GM12878 (cell line): Measurements from ENCODE around the gene PNMA1. TPM values are rescaled to one million over a fixed set of nuclear protein-coding genes. Genes with fewer than 3 reads are reported as not detected.
A peak's percentile ranks its signal among the peaks of the same experiment; 100 is the strongest.

Experiments
- ATAC-seq: fragments of 200-7000 bp; cut with Tn5 transposase; 3 replicates; pipeline ENCODE4 v1.9.1; 2020; ENCODE audit warnings: mild to moderate bottlenecking, moderate library complexity
- BruUV-seq: library from RNA; stranded (reverse); fragments of 400-500 nt; replicated peaks from 2 replicates; lab custom pipeline; 2021; lab: Mats Ljungman, UMichigan
- CTCF ChIA-PET: fragments of 300-600 bp; sonication (Branson Sonifier 250); formaldehyde crosslinking; extraction: SDS; loops from one replicate; lab custom pipeline; 2021; ENCODE audit warnings: inconsistent platforms; lab: Yijun Ruan, JAX
- POLR2A ChIA-PET: fragments of 350-600 bp; formaldehyde crosslinking; extraction: SDS; loops from one replicate; lab custom pipeline; 2021; ENCODE audit warnings: inconsistent platforms; lab: Charles Lee
- RAD21 ChIA-PET: fragments of 300-600 bp; sonication (Branson Sonifier 250); formaldehyde crosslinking; loops from one replicate; lab custom pipeline; 2023; ENCODE audit warnings: antibody characterized with exemption; ENCODE audit not compliant: unreplicated experiment; lab: Charles Lee
- SMC1A ChIA-PET: fragments of 300-600 bp; sonication (Branson Sonifier 250); formaldehyde crosslinking; loops from one replicate; lab custom pipeline; 2023; ENCODE audit not compliant: unreplicated experiment, uncharacterized antibody; lab: Charles Lee
- DNase-seq: peaks from one replicate; pipeline ENCODE4 v3.0.0-alpha.2; 2011; ENCODE audit warnings: low read depth, low spot score
- FAIRE-seq: peaks from 3 replicates; lab custom pipeline; 2011; peaks lifted over from hg19 to GRCh38; lab: Jason Lieb, UNC
- H2AFZ ChIP-seq: 2 replicates; pipeline ENCODE4 v1.6.0; 2011; ENCODE audit warnings: low read depth, low read length, control low read depth; ENCODE audit not compliant: control insufficient read depth
- H3K27ac ChIP-seq: 2 replicates; pipeline ENCODE4 v1.5.1; 2011; ENCODE audit warnings: control low read depth; ENCODE audit not compliant: control insufficient read depth, insufficient read depth
- H3K27me3 ChIP-seq, 2 experiments: replicated peaks in 1 of 2; 2 replicates each; pipeline versions ENCODE4 v1.6.0 to v1.6.1; 2011; ENCODE audit warnings: low read length in 1 of 2; ENCODE audit not compliant: control insufficient read depth in 2 of 2, insufficient read depth in 2 of 2
- H3K36me3 ChIP-seq, 2 experiments: 2 replicates each; pipeline ENCODE4 v1.5.1; 2011; ENCODE audit warnings: low read length in 1 of 2; ENCODE audit not compliant: control insufficient read depth in 2 of 2, insufficient read depth in 2 of 2
- H3K4me1 ChIP-seq: 2 replicates; pipeline ENCODE4 v1.6.1; 2011; ENCODE audit warnings: mild to moderate bottlenecking, low read length, moderate library complexity, mixed read lengths; ENCODE audit not compliant: control insufficient read depth, insufficient read depth
- H3K4me2 ChIP-seq: 2 replicates; pipeline ENCODE4 v1.6.0; 2011; ENCODE audit warnings: control low read depth; ENCODE audit not compliant: control insufficient read depth, insufficient read depth
- H3K4me3 ChIP-seq: fragments of 200-600 bp; sonication (generic); 2 replicates; pipeline ENCODE4 v1.5.1; 2016
- H3K79me2 ChIP-seq: 2 replicates; pipeline ENCODE4 v1.6.0; 2011; ENCODE audit warnings: low read length; ENCODE audit not compliant: control insufficient read depth, insufficient read depth
- H3K9ac ChIP-seq: 2 replicates; pipeline ENCODE4 v1.8.0; 2011; ENCODE audit warnings: low read length, control low read depth, mixed read lengths; ENCODE audit not compliant: control insufficient read depth, insufficient read depth
- H3K9me3 ChIP-seq: replicated peaks from 3 replicates; pipeline ENCODE4 v1.5.1; 2011; ENCODE audit warnings: mild to moderate bottlenecking, low read length; ENCODE audit not compliant: control insufficient read depth, insufficient read depth
- H4K20me1 ChIP-seq: 2 replicates; pipeline ENCODE4 v1.6.0; 2011; ENCODE audit not compliant: control insufficient read depth, insufficient read depth
- CBX3 ChIP-seq: fragments of 200-600 bp; sonication (generic); IDR thresholded peaks from 2 replicates; pipeline ENCODE4 v1.6.1; 2016; ENCODE audit warnings: low read depth, borderline replicate concordance
- EP300 ChIP-seq, 2 experiments: fragments of 150-350 bp in 1 of 2; IDR thresholded peaks; 2 replicates each; pipeline ENCODE4 v1.6.1; 2011 to 2012; ENCODE audit warnings: low read depth in 2 of 2, low read length in 2 of 2, borderline replicate concordance in 1 of 2, improper control_type of control experiment in 1 of 2, inconsistent platforms in 1 of 2; ENCODE audit not compliant: control insufficient read depth in 1 of 2
- IKZF1 ChIP-seq: fragments of 450-650 bp; conservative IDR thresholded peaks from 2 replicates; pipeline ENCODE4 v1.6.1; 2017; ENCODE audit warnings: antibody characterized with exemption, mild to moderate bottlenecking
- IKZF2 ChIP-seq, 2 experiments: fragments of 450-650 bp; IDR thresholded peaks; 2 replicates each; pipeline ENCODE4 v1.6.1; 2017; ENCODE audit warnings: mild to moderate bottlenecking in 2 of 2, moderate library complexity in 2 of 2
- MTA2 ChIP-seq: fragments of 450-650 bp; IDR thresholded peaks from 2 replicates; pipeline ENCODE4 v1.6.1; 2016; ENCODE audit warnings: low read depth, mild to moderate bottlenecking, moderate library complexity
- PKNOX1 ChIP-seq: fragments of 450-650 bp; IDR thresholded peaks from 2 replicates; pipeline ENCODE4 v1.6.1; 2016; ENCODE audit warnings: mild to moderate bottlenecking
- RELB ChIP-seq: fragments of 450-650 bp; IDR thresholded peaks from 2 replicates; pipeline ENCODE4 v1.6.1; 2017; ENCODE audit warnings: low read depth, mild to moderate bottlenecking, moderate library complexity
- ZBED1 ChIP-seq: IDR thresholded peaks from 2 replicates; pipeline ENCODE4 v1.6.1; 2016; ENCODE audit warnings: borderline replicate concordance
- ZNF384 ChIP-seq: IDR thresholded peaks from 2 replicates; pipeline ENCODE4 v1.6.1; 2012; ENCODE audit warnings: low read depth, mild to moderate bottlenecking, low read length, improper control_type of control experiment, borderline replicate concordance
- WGBS: methylation state at CpG from one replicate; pipeline ENCODE4 v1.1.6; 2016; ENCODE audit warnings: low lambda C conversion rate; ENCODE audit not compliant: insufficient replicate concordance, insufficient coverage; ENCODE audit errors: missing lambda C conversion rate; 5-methylcytosine and 5-hydroxymethylcytosine counted together
- in situ Hi-C: fragments of 300-500 bp; cut with MboI; formaldehyde crosslinking; loops from 9 replicates; pipeline ENCODE4 v1.14.3; 2018; ENCODE audit warnings: mixed read lengths
- intact Hi-C: fragments of 100-400 bp; cut with micrococcal nuclease; formaldehyde crosslinking; loops from one replicate; pipeline ENCODE4 v1.14.2; 2022; ENCODE audit not compliant: unreplicated experiment
- polyA plus RNA-seq, 11 experiments: library from polyadenylated mRNA; depleted of rRNA in 4 of 11; unstranded in 6 of 11; stranded (reverse) in 5 of 11; fragments of >200 nt; fragmentation: Nextera tagmentation in 4 of 11; fragmentation: Illumina TruSeq in 1 of 11; extraction: Ambion mirVana in 4 of 11; extraction: Trizol in 1 of 11; gene quantifications; 1 replicate in 1 of 11; 2 replicates in 10 of 11; pipeline versions ENCODE4 v1.2.1 to v1.2.3, GENCODE V29; 2011 to 2016; ENCODE audit warnings: inconsistent platforms in 2 of 11, missing spikeins in 2 of 11, low read depth in 1 of 11
- total RNA-seq, 4 experiments: library from RNA; depleted of rRNA in 3 of 4; stranded (reverse); fragments of >200 nt in 3 of 4; fragmentation: Illumina TruSeq in 1 of 4; extraction: Trizol in 1 of 4; gene quantifications; 2 replicates each; pipeline versions ENCODE4 v1.2.1 to v1.2.3, GENCODE V29; 2013 to 2021

PNMA1 gene
- total and polyA plus RNA-seq, 10 of the 15 experiments (the other 5 are each of a cell fraction or from before 2014, with no cell fraction given) = 1.8 to 39.3 (median 11.1) TPM

GRCh38 chr14:73700325-73700724 is 13.9 kb downstream of the PNMA1 start:
- WGBS = 71% methylated on average over 1 of the region's 1 CpG
- ChIA-PET CTCF (no interaction called here), SMC1A (interaction anchor here (1.4 to 4.1 kb wide), 3 partner anchors 10 to 13 kb away, joined by 8 to 16 read pairs (median 10); partner anchors contain the start of gene PNMA1), RAD21 (interaction anchor here (1.6 kb wide), 1 partner anchor 12 kb away, joined by 5 read pairs; no protein-coding TSS in a partner anchor), POLR2A (no interaction called here)
- Histone ChIP-seq H3K36me3 (no peaks in the 10 kb centered on the region), H3K79me2 (no peaks in the 10 kb centered on the region), H3K27ac (no peak overlapping the region), H2AFZ (no peak overlapping the region), H3K27me3 (no peaks in the 10 kb centered on the region), H3K4me1 (peaks cover 20% of the 10 kb centered on the region), H3K4me2 (no peak overlapping the region), H3K4me3 (no peak overlapping the region), H4K20me1 (no peaks in the 10 kb centered on the region), H3K9me3 (no peaks in the 10 kb centered on the region), H3K9ac (no peak overlapping the region)
- DNase-seq = no peak
- no TSS peak for BruUV-seq
- ATAC-seq = peak; percentile 43
- TF ChIP-seq CBX3 (no peak), ZBED1 (no peak), IKZF1 (peak; percentile 82), PKNOX1 (peak; percentile 66), EP300 (IDR thresholded peaks at IDR 0.05; ENCODE audit: borderline replicate concordance in 1 of 2, control insufficient read depth in 1 of 2, low read depth in 2 of 2, low read length in 2 of 2) (0 out of 4 replicates have a peak, but pooled peaks of 1 of the 2 experiments have one; percentile 22), ZNF384 (0 out of 2 replicates have a peak, but pooled peaks have one; percentile 13), RELB (peak; percentile 59; the same call in 1 of the 2 replicates), MTA2 (peak; percentile 51; the same call in 1 of the 2 replicates), IKZF2 (IDR thresholded peaks at IDR 0.05) (peak; percentile 84 to 87)
- in situ Hi-C loops = no loop called here
- intact Hi-C loops = loop anchor here (5.0 kb wide), 1 partner anchor 398 kb away; no protein-coding TSS in a partner anchor
- peak; percentile 83 for FAIRE-seq
